ENCODE results near the gene CPVL.

- TF ChIP-seq CTCF (IDR thresholded peaks at IDR 0.05; ENCODE audit: low read depth, low read length, missing input control) = no peak
- TF ChIP-seq YY1 (IDR thresholded peaks at IDR 0.05) = no peak
- no peak for TF ChIP-seq FOXA1 (IDR thresholded peaks at IDR 0.05)
- no peak for TF ChIP-seq RAD21 (IDR thresholded peaks at IDR 0.05)
These were observed 103.5 kb downstream of the CPVL start for GRCh38 chr7:29042824-29043231.
